Measurements from ENCODE around the gene OVCH1. TPM values are rescaled to one million over a fixed set of nuclear protein-coding genes. Genes with fewer than 3 reads are reported as not detected.

Gene OVCH1
- total RNA-seq, 1 experiment from 2014 or later: not detected

- no peaks in the 10 kb centered on the region for H3K27me3 ChIP-seq (ENCODE audit: insufficient read depth, low read depth)
- no TSS peak for BruUV-seq (replicated peaks)
- H3K79me2 ChIP-seq (ENCODE audit: low read depth): no peaks in the 10 kb centered on the region
- no peak overlapping the region for H3K27ac ChIP-seq
- intact Hi-C loops (cut with micrococcal nuclease; ENCODE audit: unreplicated experiment): no loop called here
- no peaks in the 10 kb centered on the region for H3K4me1 ChIP-seq (replicated peaks; ENCODE audit: insufficient read depth)
- POLR2A ChIA-PET (ENCODE audit: unreplicated experiment): no interaction called here
- TF ChIP-seq CTCF (conservative IDR thresholded peaks at IDR 0.05): no peak
- TF ChIP-seq EZH2 (IDR thresholded peaks at IDR 0.05; ENCODE audit: low read depth): no peak
- no peak overlapping the region for H3K4me2 ChIP-seq
- no peaks in the 10 kb centered on the region for H4K20me1 ChIP-seq (ENCODE audit: insufficient read depth)
- CTCF ChIA-PET: no interaction called here
- no peaks in the 10 kb centered on the region for H3K9me3 ChIP-seq (ENCODE audit: insufficient read depth, low read depth)
- DNase-seq: no peak
- H3F3A ChIP-seq (ENCODE audit: insufficient read depth, low read depth): no peaks in the 10 kb centered on the region
- H3K36me3 ChIP-seq (ENCODE audit: low read depth): no peaks in the 10 kb centered on the region
- H3K4me3 ChIP-seq: no peak overlapping the region
- H2AFZ ChIP-seq: no peak overlapping the region
- no peaks in the 10 kb centered on the region for H3K9me2 ChIP-seq (ENCODE audit: insufficient read depth)
Measured at GRCh38 chr12:29531471-29531870, 34.0 kb upstream of the OVCH1 start.

- no peak overlapping the region for H3K27ac ChIP-seq
- no TSS peak for BruUV-seq (replicated peaks)
- DNase-seq: no peak
- no peaks in the 10 kb centered on the region for H3F3A ChIP-seq (ENCODE audit: insufficient read depth, low read depth)
- no peaks in the 10 kb centered on the region for H3K36me3 ChIP-seq (ENCODE audit: low read depth)
- H3K9me3 ChIP-seq (ENCODE audit: insufficient read depth, low read depth): no peaks in the 10 kb centered on the region
- no peak overlapping the region for H2AFZ ChIP-seq
- no peaks in the 10 kb centered on the region for H4K20me1 ChIP-seq (ENCODE audit: insufficient read depth)
- no peaks in the 10 kb centered on the region for H3K4me1 ChIP-seq (replicated peaks; ENCODE audit: insufficient read depth)
- TF ChIP-seq CTCF (conservative IDR thresholded peaks at IDR 0.05) (no peak), EZH2 (IDR thresholded peaks at IDR 0.05; ENCODE audit: low read depth) (no peak)
- no peaks in the 10 kb centered on the region for H3K27me3 ChIP-seq (ENCODE audit: insufficient read depth, low read depth)
- H3K9me2 ChIP-seq (ENCODE audit: insufficient read depth): no peaks in the 10 kb centered on the region
- no peaks in the 10 kb centered on the region for H3K79me2 ChIP-seq (ENCODE audit: low read depth)
- no peak overlapping the region for H3K4me2 ChIP-seq
- ChIA-PET CTCF (no interaction called here), POLR2A (ENCODE audit: unreplicated experiment) (interaction anchor here (0.6 kb wide), 1 partner anchor 15 kb away, joined by 6 read pairs; no protein-coding TSS in a partner anchor)
- no peak overlapping the region for H3K4me3 ChIP-seq
- intact Hi-C loops (cut with micrococcal nuclease; ENCODE audit: unreplicated experiment): no loop called here
Measured at GRCh38 chr12:29530436-29530835, 33.0 kb upstream of the OVCH1 start.

- no peaks in the 10 kb centered on the region for H3F3A ChIP-seq (ENCODE audit: insufficient read depth, low read depth)
- H3K27ac ChIP-seq: no peak overlapping the region
- H3K27me3 ChIP-seq (ENCODE audit: insufficient read depth, low read depth): no peaks in the 10 kb centered on the region
- H3K79me2 ChIP-seq (ENCODE audit: low read depth): no peaks in the 10 kb centered on the region
- no peak overlapping the region for H2AFZ ChIP-seq
- no TSS peak for BruUV-seq (replicated peaks)
- no peak overlapping the region for H3K4me2 ChIP-seq
- POLR2A ChIA-PET (ENCODE audit: unreplicated experiment): no interaction called here
- no peaks in the 10 kb centered on the region for H3K9me3 ChIP-seq (ENCODE audit: insufficient read depth, low read depth)
- TF ChIP-seq EZH2 (IDR thresholded peaks at IDR 0.05; ENCODE audit: low read depth) (no peak), CTCF (conservative IDR thresholded peaks at IDR 0.05) (no peak)
- intact Hi-C loops (cut with micrococcal nuclease; ENCODE audit: unreplicated experiment): no loop called here
- CTCF ChIA-PET: no interaction called here
- no peak overlapping the region for H3K4me3 ChIP-seq
- no peaks in the 10 kb centered on the region for H3K9me2 ChIP-seq (ENCODE audit: insufficient read depth)
- H3K36me3 ChIP-seq (ENCODE audit: low read depth): no peaks in the 10 kb centered on the region
- H4K20me1 ChIP-seq (ENCODE audit: insufficient read depth): no peaks in the 10 kb centered on the region
- no peak for DNase-seq
- no peaks in the 10 kb centered on the region for H3K4me1 ChIP-seq (replicated peaks; ENCODE audit: insufficient read depth)
Measured at GRCh38 chr12:29528161-29528560, 30.7 kb upstream of the OVCH1 start.

Data from PC-9 (cell line).